ENCODE measurements around the gene DPP10. TPM values are rescaled to one million over a fixed set of nuclear protein-coding genes. Genes with fewer than 3 reads are reported as not detected.

Gene DPP10
- total and polyA plus RNA-seq, 10 donors = 0.02 TPM; not detected in 9

DNA sequence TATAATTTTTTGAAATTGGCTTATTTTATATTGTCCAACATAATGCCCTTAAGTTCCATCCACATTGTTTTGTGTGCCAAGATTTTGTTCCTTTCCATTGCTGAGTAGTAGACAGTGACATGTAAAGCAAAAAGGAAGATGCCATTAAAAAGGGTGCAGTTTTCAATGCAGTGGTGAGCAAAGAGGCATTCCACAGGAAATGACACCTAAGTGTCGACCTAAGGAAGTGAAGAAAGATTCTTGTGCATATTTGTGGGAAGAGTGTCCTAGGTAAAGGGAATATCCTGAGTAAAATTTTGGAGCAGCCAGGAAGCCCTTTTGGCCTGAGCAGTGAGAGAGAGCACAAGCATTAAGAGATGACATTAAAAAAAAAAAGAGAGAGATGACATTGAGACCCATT, 1099.9 kb downstream of the DPP10 start:
- Histone ChIP-seq H3K4me3 (no peak overlapping the region), H3K27me3 (replicated peaks in 1 of 7) (no peaks in the 10 kb centered on the region), H3K9me3 (peaks cover 0 to 7% (median 0%) of the 10 kb centered on the region in 8 donors), H3K27ac (no peak overlapping the region), H3K36me3 (no peaks in the 10 kb centered on the region), H3K4me1 (no peaks in the 10 kb centered on the region)
- TF ChIP-seq CTCF (IDR thresholded peaks at IDR 0.05 in 8 of 11, conservative IDR thresholded peaks at IDR 0.05 in 3 of 11) (no peak), POLR2AphosphoS5 (IDR thresholded peaks at IDR 0.05) (no peak)
- intact Hi-C loops (cut with DNase I; ENCODE audit: low total_unique reads) = no loop called here
- no peak for DNase-seq
- 24 to 42% (median 30%) methylated on average over 1 of the region's 1 CpG for WGBS, 5 donors

DNA sequence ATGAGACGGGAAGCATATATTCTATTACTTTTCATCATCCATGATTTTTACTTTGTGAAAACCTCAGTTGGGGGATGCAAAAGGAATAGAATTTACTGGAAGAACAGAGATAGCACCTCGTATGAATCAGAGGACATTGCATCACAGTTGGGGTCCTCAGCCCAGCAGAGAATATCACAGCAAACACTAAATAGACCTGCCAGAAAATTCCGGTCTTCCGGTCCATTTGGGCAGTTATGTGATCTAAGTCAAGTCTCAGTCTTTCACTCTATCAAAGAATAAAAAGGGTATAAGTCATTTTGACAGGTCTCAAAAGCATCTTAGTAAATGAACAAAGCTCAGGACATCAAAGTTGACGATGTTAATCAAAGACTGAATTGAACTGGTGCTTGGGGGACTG, 1100.6 kb downstream of the DPP10 start:
- TF ChIP-seq POLR2A (IDR thresholded peaks at IDR 0.05) = no peak
- TF ChIP-seq POLR2AphosphoS5 (IDR thresholded peaks at IDR 0.05) = no peak
- TF ChIP-seq CTCF (IDR thresholded peaks at IDR 0.05 in 8 of 11, conservative IDR thresholded peaks at IDR 0.05 in 3 of 11) = no peak
- H3K4me3 ChIP-seq = no peak overlapping the region
- 73 to 79% (median 75%) methylated on average over 5 of the region's 5 CpGs for WGBS, 5 donors
- intact Hi-C loops (cut with DNase I; ENCODE audit: low total_unique reads) = no loop called here
- no peak for DNase-seq
- H3K27ac ChIP-seq = no peak overlapping the region
- no peaks in the 10 kb centered on the region for H3K36me3 ChIP-seq
- no peaks in the 10 kb centered on the region for H3K27me3 ChIP-seq (replicated peaks in 1 of 7)
- no peaks in the 10 kb centered on the region for H3K4me1 ChIP-seq
- peaks cover 0 to 7% (median 0%) of the 10 kb centered on the region in 8 donors for H3K9me3 ChIP-seq

GRCh38 chr2:115543461-115543860, 1101.0 kb downstream of the DPP10 start:
- intact Hi-C loops (cut with DNase I; ENCODE audit: low total_unique reads) = no loop called here

DNA sequence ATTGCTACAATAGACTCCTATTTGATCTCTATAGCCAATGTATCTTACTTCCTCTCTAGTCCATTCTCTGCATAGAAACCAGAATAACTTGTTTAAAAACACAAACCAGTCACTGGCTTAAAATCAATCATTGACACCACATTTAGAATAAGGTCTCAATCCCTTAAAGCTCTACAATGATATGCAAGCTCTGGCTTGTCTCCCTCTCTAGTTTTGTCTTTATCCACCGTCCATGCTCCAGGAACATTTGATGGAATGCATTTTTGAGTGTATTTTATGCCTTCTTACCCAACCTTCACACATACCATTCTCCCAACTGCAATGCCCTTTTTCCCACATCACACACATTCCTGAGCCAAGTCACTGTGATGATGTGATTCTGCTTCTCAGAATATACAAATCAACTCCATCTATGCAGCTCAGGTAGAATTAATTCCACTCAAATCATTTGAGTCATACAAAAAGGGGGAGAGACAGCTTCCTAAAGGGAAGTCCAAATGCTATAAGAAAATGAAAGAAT, 1107.2 kb downstream of the DPP10 start:
- Histone ChIP-seq H3K9me3 (peaks cover 0 to 7% (median 0%) of the 10 kb centered on the region in 8 donors), H3K27me3 (replicated peaks in 1 of 7) (no peaks in the 10 kb centered on the region), H3K4me3 (no peak overlapping the region), H3K36me3 (no peaks in the 10 kb centered on the region), H3K4me1 (no peaks in the 10 kb centered on the region), H3K27ac (no peak overlapping the region)
- TF ChIP-seq CTCF (IDR thresholded peaks at IDR 0.05 in 8 of 11, conservative IDR thresholded peaks at IDR 0.05 in 3 of 11) = no peak
- intact Hi-C loops (cut with DNase I; ENCODE audit: low total_unique reads) = no loop called here
- DNase-seq = no peak
- 59 to 71% (median 67%) methylated on average over 1 of the region's 1 CpG for WGBS, 5 donors

More at GRCh38 chr2:115543461-115543860, 1101.0 kb downstream of the DPP10 start:
- H3K9me3 ChIP-seq = peaks cover 0 to 7% (median 0%) of the 10 kb centered on the region in 8 donors
- 88 to 92% (median 91%) methylated on average over 4 of the region's 4 CpGs for WGBS, 5 donors
- no peak overlapping the region for H3K4me3 ChIP-seq
- H3K27me3 ChIP-seq (replicated peaks in 1 of 7) = no peaks in the 10 kb centered on the region
- H3K27ac ChIP-seq = no peak overlapping the region
- H3K36me3 ChIP-seq = no peaks in the 10 kb centered on the region
- no peaks in the 10 kb centered on the region for H3K4me1 ChIP-seq
- TF ChIP-seq CTCF (IDR thresholded peaks at IDR 0.05 in 8 of 11, conservative IDR thresholded peaks at IDR 0.05 in 3 of 11) = no peak
- no peak for TF ChIP-seq POLR2A (IDR thresholded peaks at IDR 0.05)
- TF ChIP-seq POLR2AphosphoS5 (IDR thresholded peaks at IDR 0.05) = no peak
- DNase-seq = no peak
